Measurements from ENCODE around the gene TMPRSS3. TPM values are rescaled to one million over a fixed set of nuclear protein-coding genes. Genes with fewer than 3 reads are reported as not detected.

The TMPRSS3 gene
- total RNA-seq, 2 donors from 2014 or later = not detected

DNA sequence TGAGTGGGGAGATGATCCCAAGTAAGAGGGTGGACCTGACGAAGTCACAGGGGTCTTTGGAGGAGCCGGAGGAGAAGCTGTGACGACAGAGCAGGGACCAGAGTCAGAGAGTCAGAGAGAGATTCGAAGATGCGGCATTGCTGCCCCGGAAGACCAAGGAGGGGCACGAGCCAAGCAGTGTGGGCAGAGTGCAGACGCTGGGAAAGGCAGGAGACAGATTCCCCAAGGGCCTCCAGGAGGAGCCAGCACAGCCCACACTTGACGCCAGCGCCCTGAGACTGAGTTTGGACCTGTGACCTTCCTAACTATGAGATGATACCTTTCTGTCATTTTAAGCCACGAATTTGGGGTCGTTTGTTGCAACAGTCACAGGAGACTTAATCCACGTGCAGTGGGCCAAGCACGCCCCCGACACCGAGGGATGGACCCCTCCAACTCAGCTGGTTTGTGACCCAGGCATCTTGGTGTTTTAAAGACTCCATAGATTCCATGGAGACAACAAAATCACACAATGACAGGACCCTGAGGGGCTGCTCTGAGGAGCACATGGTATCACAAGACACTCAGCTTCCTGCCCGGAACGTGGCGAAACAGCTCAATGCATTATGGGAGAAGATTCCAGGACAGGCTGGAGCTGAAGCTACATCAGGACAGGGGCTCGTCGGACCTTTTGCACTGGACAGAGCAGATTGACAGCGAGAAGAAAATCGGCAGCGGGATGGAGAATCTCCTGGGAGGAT lies 18.5 kb downstream of the TMPRSS3 start:
- TF ChIP-seq, protein P1, sequence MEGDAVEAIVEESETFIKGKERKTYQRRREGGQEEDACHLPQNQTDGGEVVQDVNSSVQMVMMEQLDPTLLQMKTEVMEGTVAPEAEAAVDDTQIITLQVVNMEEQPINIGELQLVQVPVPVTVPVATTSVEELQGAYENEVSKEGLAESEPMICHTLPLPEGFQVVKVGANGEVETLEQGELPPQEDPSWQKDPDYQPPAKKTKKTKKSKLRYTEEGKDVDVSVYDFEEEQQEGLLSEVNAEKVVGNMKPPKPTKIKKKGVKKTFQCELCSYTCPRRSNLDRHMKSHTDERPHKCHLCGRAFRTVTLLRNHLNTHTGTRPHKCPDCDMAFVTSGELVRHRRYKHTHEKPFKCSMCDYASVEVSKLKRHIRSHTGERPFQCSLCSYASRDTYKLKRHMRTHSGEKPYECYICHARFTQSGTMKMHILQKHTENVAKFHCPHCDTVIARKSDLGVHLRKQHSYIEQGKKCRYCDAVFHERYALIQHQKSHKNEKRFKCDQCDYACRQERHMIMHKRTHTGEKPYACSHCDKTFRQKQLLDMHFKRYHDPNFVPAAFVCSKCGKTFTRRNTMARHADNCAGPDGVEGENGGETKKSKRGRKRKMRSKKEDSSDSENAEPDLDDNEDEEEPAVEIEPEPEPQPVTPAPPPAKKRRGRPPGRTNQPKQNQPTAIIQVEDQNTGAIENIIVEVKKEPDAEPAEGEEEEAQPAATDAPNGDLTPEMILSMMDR (conservative IDR thresholded peaks at IDR 0.05) = no peak
- Mint-ChIP-seq H3K27me3 (ENCODE audit: insufficient read depth) (peaks cover 4% of the 10 kb centered on the region), H3K9me3 (peaks cover 8% of the 10 kb centered on the region), H3K4me1 (peaks cover 4% of the 10 kb centered on the region), H3K27ac (no peak overlapping the region), H3K36me3 (ENCODE audit: low read depth) (no peaks in the 10 kb centered on the region), H3K4me3 (no peak overlapping the region)
- 86 to 88% methylated on average over 17 to 24 of the region's 24 CpGs for WGBS, 2 experiments (ENCODE audit: insufficient coverage in 1 of 2, insufficient read length in 1 of 2)
- no peaks in the 10 kb centered on the region for H3K36me3 ChIP-seq (ENCODE audit: control insufficient read depth, insufficient read depth, low read length)
- H3K4me1 ChIP-seq (ENCODE audit: control insufficient read depth, insufficient read depth, low read length) = no peaks in the 10 kb centered on the region
- H3K27ac ChIP-seq (ENCODE audit: low read depth, low read length) = no peak overlapping the region
- DNase-seq = no peak
- no peaks in the 10 kb centered on the region for H3K9me3 ChIP-seq (ENCODE audit: control insufficient read depth, low read length)
- H3K27me3 ChIP-seq (ENCODE audit: control insufficient read depth, insufficient read depth, low read length, poor library complexity, severe bottlenecking) = no peaks in the 10 kb centered on the region
- H3K9ac ChIP-seq (ENCODE audit: extremely low read depth, low read length, poor library complexity, severe bottlenecking) = no peak overlapping the region
- H3K4me3 ChIP-seq (ENCODE audit: low read length) = no peak overlapping the region

DNA sequence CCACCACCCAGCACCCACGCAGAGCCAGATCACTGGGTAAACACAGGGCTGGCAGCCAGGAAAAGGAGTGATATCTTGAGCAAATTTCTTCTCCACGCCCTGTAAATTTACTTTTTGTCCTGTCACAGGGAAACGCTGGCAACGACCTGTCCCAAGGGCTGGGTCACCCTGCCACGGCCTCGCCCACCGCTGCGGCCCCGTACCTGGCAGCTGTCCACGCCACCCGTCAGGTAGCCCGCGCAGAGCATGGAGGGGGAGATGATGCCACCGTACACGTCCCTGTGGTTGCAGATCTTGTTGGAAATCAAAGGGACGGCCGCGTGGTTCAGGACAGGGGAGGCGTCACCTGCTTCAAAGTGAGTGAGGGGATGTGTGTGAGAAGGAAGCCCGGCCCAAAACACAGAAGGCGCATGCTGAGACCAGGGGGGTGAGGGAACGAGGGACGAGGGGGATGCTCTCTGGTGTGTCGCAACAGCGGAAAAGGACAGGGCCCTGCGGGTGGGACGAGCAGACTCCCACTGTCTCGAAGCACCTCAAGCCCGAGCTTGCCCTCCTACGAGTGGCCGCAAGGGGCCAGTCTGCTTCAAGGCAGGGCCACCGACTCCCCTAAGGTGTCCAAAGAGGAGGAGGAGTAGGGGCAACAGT lies 19.4 kb downstream of the TMPRSS3 start:
- Mint-ChIP-seq H3K4me1 (peaks cover 4% of the 10 kb centered on the region), H3K4me3 (no peak overlapping the region), H3K27me3 (ENCODE audit: insufficient read depth) (peaks cover 4% of the 10 kb centered on the region), H3K36me3 (ENCODE audit: low read depth) (no peaks in the 10 kb centered on the region), H3K27ac (no peak overlapping the region), H3K9me3 (peaks cover under 1% of the 10 kb centered on the region)
- peak; percentile 64 for DNase-seq
- 91 to 94% methylated on average over 21 to 32 of the region's 32 CpGs for WGBS, 2 experiments (ENCODE audit: insufficient coverage in 1 of 2, insufficient read length in 1 of 2)
- Histone ChIP-seq H3K9me3 (ENCODE audit: control insufficient read depth, low read length) (no peaks in the 10 kb centered on the region), H3K36me3 (ENCODE audit: control insufficient read depth, insufficient read depth, low read length) (no peaks in the 10 kb centered on the region), H3K27ac (ENCODE audit: low read depth, low read length) (no peak overlapping the region), H3K4me3 (ENCODE audit: low read length) (no peak overlapping the region), H3K27me3 (ENCODE audit: control insufficient read depth, insufficient read depth, low read length, poor library complexity, severe bottlenecking) (no peaks in the 10 kb centered on the region), H3K9ac (ENCODE audit: extremely low read depth, low read length, poor library complexity, severe bottlenecking) (no peak overlapping the region), H3K4me1 (ENCODE audit: control insufficient read depth, insufficient read depth, low read length) (no peaks in the 10 kb centered on the region)
- TF ChIP-seq, protein P1 (conservative IDR thresholded peaks at IDR 0.05) = peak; percentile 46

DNA sequence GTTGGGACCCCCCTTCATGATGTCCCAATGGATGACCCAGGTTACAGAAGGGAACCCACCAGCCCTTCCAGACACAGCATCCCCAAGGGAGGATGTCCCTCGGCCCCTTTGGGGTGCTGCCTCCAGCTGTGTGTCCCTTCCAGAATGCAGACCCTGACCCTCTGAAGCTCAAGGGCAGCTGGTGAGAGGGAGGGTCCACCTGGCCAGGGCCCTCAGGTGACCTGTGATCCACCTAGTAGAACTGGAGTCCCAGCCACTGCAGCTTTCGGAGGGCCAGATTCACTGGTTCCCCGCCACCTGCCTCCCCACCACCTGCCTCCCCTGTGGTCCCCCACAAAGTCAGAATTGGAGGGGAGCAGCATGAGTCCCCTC lies 19.9 kb downstream of the TMPRSS3 start:
- Histone ChIP-seq H3K4me1 (ENCODE audit: control insufficient read depth, insufficient read depth, low read length) (no peaks in the 10 kb centered on the region), H3K36me3 (ENCODE audit: control insufficient read depth, insufficient read depth, low read length) (no peaks in the 10 kb centered on the region), H3K27me3 (ENCODE audit: control insufficient read depth, insufficient read depth, low read length, poor library complexity, severe bottlenecking) (no peaks in the 10 kb centered on the region), H3K4me3 (ENCODE audit: low read length) (no peak overlapping the region), H3K9me3 (ENCODE audit: control insufficient read depth, low read length) (no peaks in the 10 kb centered on the region), H3K27ac (ENCODE audit: low read depth, low read length) (no peak overlapping the region), H3K9ac (ENCODE audit: extremely low read depth, low read length, poor library complexity, severe bottlenecking) (no peak overlapping the region)
- TF ChIP-seq, protein P1 (conservative IDR thresholded peaks at IDR 0.05) = no peak
- no peak for DNase-seq
- Mint-ChIP-seq H3K36me3 (ENCODE audit: low read depth) (no peaks in the 10 kb centered on the region), H3K27me3 (ENCODE audit: insufficient read depth) (peaks cover 4% of the 10 kb centered on the region), H3K4me1 (peaks cover 4% of the 10 kb centered on the region), H3K9me3 (no peaks in the 10 kb centered on the region), H3K4me3 (no peak overlapping the region), H3K27ac (no peak overlapping the region)
- 91 to 100% methylated on average over 3 of the region's 3 CpGs for WGBS, 2 experiments (ENCODE audit: insufficient coverage in 1 of 2, insufficient read length in 1 of 2)
